ENCODE measurements around the gene DEGS1. TPM values are rescaled to one million over a fixed set of nuclear protein-coding genes. Genes with fewer than 3 reads are reported as not detected.

The DEGS1 gene
- total RNA-seq, 1 experiment from 2014 or later = 59.8 TPM

DNA sequence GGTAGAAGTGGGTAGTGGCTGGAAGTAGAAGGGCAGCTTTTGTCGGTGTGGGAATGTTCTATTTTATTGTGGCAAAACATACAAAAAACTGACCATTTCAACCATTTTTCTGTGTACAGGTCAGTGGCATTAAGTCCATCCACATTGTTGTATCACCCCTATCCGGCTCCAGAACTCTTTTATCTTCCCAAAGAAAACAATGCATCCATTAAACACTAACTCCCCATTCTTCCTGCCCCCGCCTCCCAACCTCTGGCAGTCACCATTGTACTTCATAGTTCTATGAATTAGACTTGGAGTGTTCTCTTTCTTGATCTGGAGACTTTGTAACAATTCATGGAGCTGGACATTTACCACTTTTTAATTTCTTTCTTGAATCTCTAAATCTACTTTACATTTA lies 55.7 kb downstream of the DEGS1 start:
- Histone ChIP-seq H3K27ac (ENCODE audit: insufficient read length, low read depth, low read length) (no peak overlapping the region), H2AK5ac (ENCODE audit: insufficient read length, low read length) (no peak overlapping the region), H3K23ac (ENCODE audit: insufficient read length, low read depth, low read length) (no peak overlapping the region), H2AFZ (ENCODE audit: low read length) (no peak overlapping the region), H2BK120ac (ENCODE audit: low read depth, low read length, poor library complexity, severe bottlenecking) (no peak overlapping the region), H2BK12ac (ENCODE audit: insufficient read length, low read depth, low read length) (no peak overlapping the region), H4K5ac (ENCODE audit: insufficient read length, low read depth, low read length) (no peak overlapping the region), H3K4ac (ENCODE audit: low read depth, low read length) (no peak overlapping the region), H4K20me1 (ENCODE audit: control insufficient read depth, insufficient read depth, insufficient read length) (no peaks in the 10 kb centered on the region), H4K91ac (ENCODE audit: insufficient read length, low read depth, low read length) (no peak overlapping the region), H2BK15ac (ENCODE audit: low read depth, low read length) (no peak overlapping the region), H3K14ac (ENCODE audit: insufficient read depth, low read length) (no peak overlapping the region), H3K18ac (ENCODE audit: insufficient read length, low read depth, low read length) (no peak overlapping the region), H3K9ac (ENCODE audit: extremely low read depth, insufficient read length, low read length) (no peak overlapping the region), H2BK5ac (ENCODE audit: insufficient read length, low read length) (no peak overlapping the region), H3K27me3 (ENCODE audit: insufficient read depth, low read length) (no peaks in the 10 kb centered on the region), H3K79me2 (ENCODE audit: insufficient read depth, low read length) (no peaks in the 10 kb centered on the region), H3K23me2 (ENCODE audit: insufficient read length, low read depth, low read length, poor library complexity, severe bottlenecking) (no peaks in the 10 kb centered on the region), H2BK20ac (ENCODE audit: low read depth, low read length, poor library complexity, severe bottlenecking) (no peak overlapping the region), H3K4me1 (ENCODE audit: insufficient read depth, low read length) (peaks cover 12% of the 10 kb centered on the region; the same call in 1 of the 2 replicates), H3K79me1 (ENCODE audit: insufficient read depth, low read depth, low read length, poor library complexity, severe bottlenecking) (no peaks in the 10 kb centered on the region), H3K4me2 (ENCODE audit: insufficient read depth, insufficient read length, low read length) (no peak overlapping the region), H3K56ac (ENCODE audit: insufficient read length, low read depth, low read length) (no peak overlapping the region), H3T11ph (ENCODE audit: low read length) (no peak overlapping the region), H4K8ac (replicated peaks; ENCODE audit: insufficient read length, low read depth, low read length) (no peak overlapping the region), H3K9me3 (ENCODE audit: control insufficient read depth, low read depth, low read length) (no peaks in the 10 kb centered on the region)
- peak overlapping the region in 2 of 3 experiments; percentile 2 to 42; a peak in 3 of 7 replicates for H3K27ac Mint-ChIP-seq
- no peak overlapping the region for H3K4me3 Mint-ChIP-seq
- TF ChIP-seq CTCF (conservative IDR thresholded peaks at IDR 0.05) = no peak
- H3K9me3 Mint-ChIP-seq = no peaks in the 10 kb centered on the region
- no peaks in the 10 kb centered on the region for H3K27me3 Mint-ChIP-seq (ENCODE audit: low read depth)
- peaks cover 46 to 52% of the 10 kb centered on the region in 2 experiments for H3K4me1 Mint-ChIP-seq
- WGBS (ENCODE audit: extremely low coverage, insufficient read length, low lambda C conversion rate) = no CpG with 5 or more reads among the region's 3 CpGs
- no peak for DNase-seq
- H3K36me3 Mint-ChIP-seq (ENCODE audit: insufficient read depth in 1 of 3, low read depth in 3 of 3) = peaks cover 5 to 29% (median 11%) of the 10 kb centered on the region in 3 experiments; a peak in 6 of 7 replicates

Other genes starting within 250 kb of the DEGS1 start
- gene FBXO28, start 69.1 kb upstream of the DEGS1 start, total RNA-seq (2021) = 45.7 and 55.0 TPM in 2 replicates
- 64.0 and 66.9 TPM in 2 replicates for gene NVL, start 146.9 kb downstream of the DEGS1 start, total RNA-seq (2021)
- 104 and 114 TPM in 2 replicates for gene CNIH4, start 173.6 kb downstream of the DEGS1 start, total RNA-seq (2021)